HepG2 (cell line): ENCODE results near the gene SLC25A33. TPM values are rescaled to one million over a fixed set of nuclear protein-coding genes. Genes with fewer than 3 reads are reported as not detected.

ENCODE experiments used
- ATAC-seq: fragments of 200-7000 bp; cut with Tn5 transposase; 3 replicates; pipeline ENCODE4 v1.9.1; 2020; ENCODE audit warnings: mild to moderate bottlenecking, moderate library complexity
- BruUV-seq: library from RNA; stranded (reverse); fragments of 400-500 nt; replicated peaks from 2 replicates; lab custom pipeline; 2021; lab: Mats Ljungman, UMichigan
- CTCF ChIA-PET: fragments of 300-600 bp; formaldehyde crosslinking; extraction: SDS; loops from one replicate; lab custom pipeline; 2021; ENCODE audit warnings: low total read pairs, inconsistent platforms, low intra/inter-chr PET ratio; lab: Yijun Ruan, JAX
- POLR2A ChIA-PET: fragments of 350-600 bp; sonication (Branson Sonifier 250); formaldehyde crosslinking; loops from one replicate; lab custom pipeline; 2020; ENCODE audit warnings: antibody characterized with exemption, inconsistent platforms; lab: Yijun Ruan, JAX
- DNase-seq: peaks from one replicate; pipeline ENCODE4 v3.0.0-alpha.2; 2015; ENCODE audit warnings: low spot score
- FAIRE-seq: peaks from 3 replicates; lab custom pipeline; 2011; peaks lifted over from hg19 to GRCh38; lab: Jason Lieb, UNC
- H2AFZ ChIP-seq: one replicate; pipeline ENCODE4 v1.6.1; 2011; ENCODE audit warnings: low read length, inconsistent platforms
- H3K27ac ChIP-seq: fragments of 300-600 bp; 3 replicates; pipeline ENCODE4 v1.8.0; 2011; ENCODE audit warnings: mixed run types, mild to moderate bottlenecking, mixed read lengths, low read length, inconsistent platforms; ENCODE audit not compliant: insufficient read depth; ENCODE audit errors: extremely low read length
- H3K27me3 ChIP-seq, 2 experiments: fragments of 200-600 bp in 1 of 2; 2 replicates in 1 of 2; 3 replicates in 1 of 2; pipeline versions ENCODE4 v1.6.0 to v1.8.0; 2011; ENCODE audit warnings: low read length in 2 of 2, mild to moderate bottlenecking in 2 of 2, moderate library complexity in 2 of 2, inconsistent platforms in 1 of 2; ENCODE audit not compliant: insufficient read depth in 2 of 2, control insufficient read depth in 1 of 2
- H3K36me3 ChIP-seq, 2 experiments: fragments of 200-600 bp in 1 of 2; replicated peaks in 1 of 2; 2 replicates in 1 of 2; 3 replicates in 1 of 2; pipeline versions ENCODE4 v1.5.1 to v1.8.0; 2011; ENCODE audit warnings: low read length in 2 of 2, inconsistent platforms in 1 of 2; ENCODE audit not compliant: insufficient read depth in 2 of 2, control insufficient read depth in 1 of 2
- H3K4me1 ChIP-seq: 2 replicates; pipeline ENCODE4 v1.5.1; 2012; ENCODE audit warnings: low read length, inconsistent platforms; ENCODE audit not compliant: insufficient read depth
- H3K4me2 ChIP-seq: 2 replicates; pipeline ENCODE4 v1.6.0; 2011; ENCODE audit warnings: low read depth, low read length, inconsistent platforms
- H3K4me3 ChIP-seq, 3 experiments: fragments of 200-600 bp in 1 of 3; sonication (generic), shearing (Covaris generic) in 1 of 3; replicated peaks in 1 of 3; 2 replicates each; pipeline ENCODE4 v1.5.1; 2011 to 2016; ENCODE audit warnings: low read length in 3 of 3, inconsistent platforms in 2 of 3, low read depth in 2 of 3, mild to moderate bottlenecking in 2 of 3, control low read depth in 1 of 3, mixed read lengths in 1 of 3; ENCODE audit not compliant: insufficient read depth in 1 of 3
- H3K79me2 ChIP-seq: one replicate; pipeline ENCODE4 v1.6.1; 2011; ENCODE audit warnings: low read length, inconsistent platforms; ENCODE audit not compliant: insufficient read depth
- H3K9ac ChIP-seq: 2 replicates; pipeline ENCODE4 v1.6.0; 2011; ENCODE audit warnings: mild to moderate bottlenecking, low read depth, low read length, inconsistent platforms; ENCODE audit not compliant: insufficient read depth
- H3K9me3 ChIP-seq: 2 replicates; pipeline ENCODE4 v1.5.1; 2012; ENCODE audit warnings: mild to moderate bottlenecking, low read length
- H4K20me1 ChIP-seq: 2 replicates; pipeline ENCODE4 v1.6.0; 2011; ENCODE audit warnings: inconsistent platforms, mild to moderate bottlenecking, low read length, moderate library complexity; ENCODE audit not compliant: insufficient read depth
- HHEX ChIP-seq: IDR thresholded peaks from 2 replicates; pipeline ENCODE4 v1.6.1; 2016; ENCODE audit warnings: control low read depth
- JUND ChIP-seq: sonication (generic); formaldehyde crosslinking; IDR thresholded peaks from 2 replicates; pipeline ENCODE4 v1.8.0; 2022; ENCODE audit warnings: mild to moderate bottlenecking, missing genetic modification reagents
- KDM5B ChIP-seq: sonication (generic); formaldehyde crosslinking; IDR thresholded peaks from 2 replicates; pipeline ENCODE4 v1.4.0; 2020; ENCODE audit warnings: missing genetic modification reagents, mild to moderate bottlenecking, borderline replicate concordance
- NPAS2 ChIP-seq: sonication (generic); formaldehyde crosslinking; IDR thresholded peaks from 2 replicates; pipeline ENCODE4 v1.8.0; 2022; ENCODE audit warnings: mild to moderate bottlenecking, missing genetic modification reagents, borderline replicate concordance
- SCMH1 ChIP-seq: sonication (generic); formaldehyde crosslinking; IDR thresholded peaks from 2 replicates; pipeline ENCODE4 v1.9.0; 2021; ENCODE audit warnings: missing genetic modification reagents, mild to moderate bottlenecking, borderline replicate concordance
- U2AF1 ChIP-seq: fragments of 200-400 bp; formaldehyde crosslinking; optimal IDR thresholded peaks from 2 replicates; pipeline ENCODE3; 2017; ENCODE audit warnings: mild to moderate bottlenecking, low read depth, low read length
- ZNF263 ChIP-seq: sonication (generic); formaldehyde crosslinking; IDR thresholded peaks from 2 replicates; pipeline ENCODE4 v1.4.0; 2020; ENCODE audit warnings: missing genetic modification reagents
- ZNF567 ChIP-seq: sonication (generic); formaldehyde crosslinking; IDR thresholded peaks from 2 replicates; pipeline ENCODE4 v1.8.1; 2023; ENCODE audit warnings: mild to moderate bottlenecking, missing genetic modification reagents, borderline replicate concordance
- ZNF839 ChIP-seq: sonication (generic); formaldehyde crosslinking; IDR thresholded peaks from 2 replicates; pipeline ENCODE4 v1.4.0; 2020; ENCODE audit warnings: missing genetic modification reagents, mild to moderate bottlenecking, borderline replicate concordance
- WGBS: methylation state at CpG from one replicate; pipeline ENCODE4 v1.1.6; 2017; ENCODE audit warnings: low lambda C conversion rate; 5-methylcytosine and 5-hydroxymethylcytosine counted together
- in situ Hi-C: cut with HindIII; loops from 2 replicates; pipeline ENCODE4 v1.10.0; 2017; ENCODE audit warnings: low pct_unique_long_range_greater_than_20kb; ENCODE audit not compliant: extremely low pct_ligation_motif_present
- intact Hi-C: fragments of 100-400 bp; cut with micrococcal nuclease; formaldehyde crosslinking; loops from one replicate; pipeline ENCODE4 v1.10.0; 2022; ENCODE audit not compliant: unreplicated experiment
- polyA plus RNA-seq, 8 experiments: library from polyadenylated mRNA; depleted of rRNA in 3 of 8; stranded (reverse) in 7 of 8; unstranded in 1 of 8; fragments of >200 nt; fragmentation: Illumina TruSeq in 4 of 8; extraction: Trizol in 4 of 8; gene quantifications; 2 replicates each; pipeline versions ENCODE4 v1.2.1 to v1.2.3, GENCODE V29; 2011 to 2016; ENCODE audit warnings: low read depth in 4 of 8, missing spikeins in 1 of 8, mixed read lengths in 1 of 8; ENCODE audit not compliant: insufficient read depth in 1 of 8
- total RNA-seq, 5 experiments: library from RNA; depleted of rRNA; stranded (reverse); fragments of >200 nt; fragmentation: Illumina TruSeq; extraction: Trizol; gene quantifications; 2 replicates each; pipeline ENCODE4 v1.2.3, GENCODE V29; 2016; ENCODE audit warnings: low read depth in 1 of 5
- TF ChIP-seq, protein P1 (sequence below): sonication (generic); formaldehyde crosslinking; IDR thresholded peaks from 2 replicates; pipeline ENCODE4 v1.5.1; 2020; ENCODE audit warnings: mild to moderate bottlenecking, missing genetic modification reagents, borderline replicate concordance
- TF ChIP-seq, protein P2 (sequence below): IDR thresholded peaks from 2 replicates; pipeline ENCODE4 v1.6.1; 2018; ENCODE audit warnings: missing genetic modification reagents
- TF ChIP-seq, protein P3 (sequence below): sonication (generic); formaldehyde crosslinking; IDR thresholded peaks from 2 replicates; pipeline ENCODE4 v1.4.0; 2020; ENCODE audit warnings: mild to moderate bottlenecking, missing genetic modification reagents

Gene SLC25A33
- total and polyA plus RNA-seq, 2 of the 13 experiments (the other 11 are each of a cell fraction or from before 2014, with no cell fraction given) = 15.4 to 50.3 TPM

DNA sequence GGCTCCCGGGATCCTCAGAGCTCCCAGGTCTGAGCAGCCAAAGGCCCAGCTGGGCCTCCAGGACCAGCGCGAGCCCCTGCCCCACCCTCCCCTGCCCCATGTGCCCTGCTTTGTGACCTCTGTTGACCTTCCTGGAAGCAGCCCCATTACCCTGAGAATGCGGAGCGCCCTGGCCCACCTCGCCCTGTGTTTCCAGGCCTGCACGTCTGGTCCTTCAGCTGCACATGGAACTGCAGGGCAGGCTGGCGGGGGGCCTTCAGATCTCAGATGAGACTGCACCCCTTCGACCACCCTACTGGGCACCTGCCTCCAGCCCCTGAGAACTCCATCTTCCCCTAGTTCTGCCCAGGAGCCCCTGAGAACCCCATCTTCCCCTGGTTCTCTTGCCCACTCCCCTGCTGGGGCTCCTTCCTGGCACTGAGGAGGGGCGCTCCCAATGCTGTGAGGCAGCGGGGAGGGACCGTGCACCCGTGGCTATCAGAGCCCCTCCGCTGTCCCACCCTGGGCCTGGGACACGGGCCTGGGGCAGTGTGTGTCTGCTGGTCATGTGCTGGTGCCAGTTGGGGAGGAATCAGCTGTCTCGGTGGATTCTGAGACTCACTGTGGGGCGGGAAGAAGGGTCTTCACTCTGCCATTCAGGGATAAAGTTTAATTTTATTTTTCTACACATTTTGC is 74.5 kb downstream of the SLC25A33 start:
- H3K9ac ChIP-seq = no peak overlapping the region
- H3K27ac ChIP-seq = no peak overlapping the region
- DNase-seq = no peak
- 91% methylated on average over 14 of the region's 17 CpGs for WGBS
- 0 out of 5 replicates have a peak, but pooled peaks cover 0 to 1% of the 10 kb centered on the region in 2 experiments for H3K27me3 ChIP-seq
- no peak overlapping the region for H3K4me2 ChIP-seq
- ATAC-seq = no peak
- CTCF ChIA-PET = no interaction called here
- BruUV-seq = no TSS peak
- peaks cover 6% of the 10 kb centered on the region; the same call in 1 of the 2 replicates for H3K4me1 ChIP-seq
- TF ChIP-seq, protein P1, sequence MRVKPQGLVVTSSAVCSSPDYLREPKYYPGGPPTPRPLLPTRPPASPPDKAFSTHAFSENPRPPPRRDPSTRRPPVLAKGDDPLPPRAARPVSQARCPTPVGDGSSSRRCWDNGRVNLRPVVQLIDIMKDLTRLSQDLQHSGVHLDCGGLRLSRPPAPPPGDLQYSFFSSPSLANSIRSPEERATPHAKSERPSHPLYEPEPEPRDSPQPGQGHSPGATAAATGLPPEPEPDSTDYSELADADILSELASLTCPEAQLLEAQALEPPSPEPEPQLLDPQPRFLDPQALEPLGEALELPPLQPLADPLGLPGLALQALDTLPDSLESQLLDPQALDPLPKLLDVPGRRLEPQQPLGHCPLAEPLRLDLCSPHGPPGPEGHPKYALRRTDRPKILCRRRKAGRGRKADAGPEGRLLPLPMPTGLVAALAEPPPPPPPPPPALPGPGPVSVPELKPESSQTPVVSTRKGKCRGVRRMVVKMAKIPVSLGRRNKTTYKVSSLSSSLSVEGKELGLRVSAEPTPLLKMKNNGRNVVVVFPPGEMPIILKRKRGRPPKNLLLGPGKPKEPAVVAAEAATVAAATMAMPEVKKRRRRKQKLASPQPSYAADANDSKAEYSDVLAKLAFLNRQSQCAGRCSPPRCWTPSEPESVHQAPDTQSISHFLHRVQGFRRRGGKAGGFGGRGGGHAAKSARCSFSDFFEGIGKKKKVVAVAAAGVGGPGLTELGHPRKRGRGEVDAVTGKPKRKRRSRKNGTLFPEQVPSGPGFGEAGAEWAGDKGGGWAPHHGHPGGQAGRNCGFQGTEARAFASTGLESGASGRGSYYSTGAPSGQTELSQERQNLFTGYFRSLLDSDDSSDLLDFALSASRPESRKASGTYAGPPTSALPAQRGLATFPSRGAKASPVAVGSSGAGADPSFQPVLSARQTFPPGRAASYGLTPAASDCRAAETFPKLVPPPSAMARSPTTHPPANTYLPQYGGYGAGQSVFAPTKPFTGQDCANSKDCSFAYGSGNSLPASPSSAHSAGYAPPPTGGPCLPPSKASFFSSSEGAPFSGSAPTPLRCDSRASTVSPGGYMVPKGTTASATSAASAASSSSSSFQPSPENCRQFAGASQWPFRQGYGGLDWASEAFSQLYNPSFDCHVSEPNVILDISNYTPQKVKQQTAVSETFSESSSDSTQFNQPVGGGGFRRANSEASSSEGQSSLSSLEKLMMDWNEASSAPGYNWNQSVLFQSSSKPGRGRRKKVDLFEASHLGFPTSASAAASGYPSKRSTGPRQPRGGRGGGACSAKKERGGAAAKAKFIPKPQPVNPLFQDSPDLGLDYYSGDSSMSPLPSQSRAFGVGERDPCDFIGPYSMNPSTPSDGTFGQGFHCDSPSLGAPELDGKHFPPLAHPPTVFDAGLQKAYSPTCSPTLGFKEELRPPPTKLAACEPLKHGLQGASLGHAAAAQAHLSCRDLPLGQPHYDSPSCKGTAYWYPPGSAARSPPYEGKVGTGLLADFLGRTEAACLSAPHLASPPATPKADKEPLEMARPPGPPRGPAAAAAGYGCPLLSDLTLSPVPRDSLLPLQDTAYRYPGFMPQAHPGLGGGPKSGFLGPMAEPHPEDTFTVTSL (CRISPR knock-in tag) = no peak
- no peak for TF ChIP-seq ZNF567 (CRISPR knock-in tag)
- TF ChIP-seq, protein P2, sequence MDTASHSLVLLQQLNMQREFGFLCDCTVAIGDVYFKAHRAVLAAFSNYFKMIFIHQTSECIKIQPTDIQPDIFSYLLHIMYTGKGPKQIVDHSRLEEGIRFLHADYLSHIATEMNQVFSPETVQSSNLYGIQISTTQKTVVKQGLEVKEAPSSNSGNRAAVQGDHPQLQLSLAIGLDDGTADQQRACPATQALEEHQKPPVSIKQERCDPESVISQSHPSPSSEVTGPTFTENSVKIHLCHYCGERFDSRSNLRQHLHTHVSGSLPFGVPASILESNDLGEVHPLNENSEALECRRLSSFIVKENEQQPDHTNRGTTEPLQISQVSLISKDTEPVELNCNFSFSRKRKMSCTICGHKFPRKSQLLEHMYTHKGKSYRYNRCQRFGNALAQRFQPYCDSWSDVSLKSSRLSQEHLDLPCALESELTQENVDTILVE (CRISPR knock-in tag) = no peak
- no peak for TF ChIP-seq NPAS2
- no peak for TF ChIP-seq SCMH1 (CRISPR knock-in tag)
- no peak for TF ChIP-seq U2AF1
- TF ChIP-seq JUND = no peak
- TF ChIP-seq, protein P3, sequence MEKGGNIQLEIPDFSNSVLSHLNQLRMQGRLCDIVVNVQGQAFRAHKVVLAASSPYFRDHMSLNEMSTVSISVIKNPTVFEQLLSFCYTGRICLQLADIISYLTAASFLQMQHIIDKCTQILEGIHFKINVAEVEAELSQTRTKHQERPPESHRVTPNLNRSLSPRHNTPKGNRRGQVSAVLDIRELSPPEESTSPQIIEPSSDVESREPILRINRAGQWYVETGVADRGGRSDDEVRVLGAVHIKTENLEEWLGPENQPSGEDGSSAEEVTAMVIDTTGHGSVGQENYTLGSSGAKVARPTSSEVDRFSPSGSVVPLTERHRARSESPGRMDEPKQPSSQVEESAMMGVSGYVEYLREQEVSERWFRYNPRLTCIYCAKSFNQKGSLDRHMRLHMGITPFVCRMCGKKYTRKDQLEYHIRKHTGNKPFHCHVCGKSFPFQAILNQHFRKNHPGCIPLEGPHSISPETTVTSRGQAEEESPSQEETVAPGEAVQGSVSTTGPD (CRISPR knock-in tag) = no peak
- TF ChIP-seq KDM5B (CRISPR knock-in tag) = no peak
- TF ChIP-seq ZNF263 = no peak
- no peak for TF ChIP-seq ZNF839 (CRISPR knock-in tag)
- TF ChIP-seq HHEX (CRISPR knock-in tag) = no peak
- TF ChIP-seq, all 625 proteins: peak for 0
- Histone ChIP-seq H3K4me3 (no peak overlapping the region), H3K9me3 (no peaks in the 10 kb centered on the region), H4K20me1 (no peaks in the 10 kb centered on the region), H3K36me3 (peaks cover 11 to 15% of the 10 kb centered on the region in 2 experiments; a peak in 2 of 5 replicates), H3K79me2 (no peaks in the 10 kb centered on the region), H2AFZ (no peak overlapping the region)
- POLR2A ChIA-PET = no interaction called here
- intact Hi-C loops = no loop called here
- no peak for FAIRE-seq
- in situ Hi-C loops = no loop called here
